ENCODE data around the gene RBP5. TPM values are rescaled to one million over a fixed set of nuclear protein-coding genes. Genes with fewer than 3 reads are reported as not detected.

Gene RBP5
- total and polyA plus RNA-seq, 4 donors: 12.9 to 108 (median 63.6) TPM

- WGBS: 6% methylated on average over 23 of the region's 23 CpGs
- H3K27me3 ChIP-seq (ENCODE audit: control insufficient read depth in 4 of 4, insufficient read depth in 4 of 4, low read length in 3 of 4): no peaks in the 10 kb centered on the region
- peak; percentile 93 for DNase-seq (ENCODE audit: low spot score)
- H3K27ac ChIP-seq (ENCODE audit: low read depth in 1 of 2, low read length in 2 of 2): peak within 1 kb of the TSS; percentile 84 to 94
- peak within 1 kb of the TSS; percentile 76 to 84 for H3K9ac ChIP-seq (ENCODE audit: low read depth in 1 of 2, low read length in 2 of 2)
- no peaks in the 10 kb centered on the region for H3K9me3 ChIP-seq (ENCODE audit: control insufficient read depth in 4 of 4, low read length in 3 of 4)
- H3K4me1 ChIP-seq (ENCODE audit: control insufficient read depth in 4 of 4, insufficient read depth in 4 of 4, low read length in 3 of 4): peaks cover 7 to 60% (median 40%) of the 10 kb centered on the region in 4 donors
- TF ChIP-seq, protein P1, sequence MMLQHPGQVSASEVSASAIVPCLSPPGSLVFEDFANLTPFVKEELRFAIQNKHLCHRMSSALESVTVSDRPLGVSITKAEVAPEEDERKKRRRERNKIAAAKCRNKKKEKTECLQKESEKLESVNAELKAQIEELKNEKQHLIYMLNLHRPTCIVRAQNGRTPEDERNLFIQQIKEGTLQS (IDR thresholded peaks at IDR 0.05): peak; percentile 64
- TF ChIP-seq YY1 (IDR thresholded peaks at IDR 0.05) (peak; percentile 63), FOXA1 (IDR thresholded peaks at IDR 0.05) (peak; percentile 53), MAX (IDR thresholded peaks at IDR 0.05) (peak; percentile 91), RXRA (IDR thresholded peaks at IDR 0.05) (peak; percentile 92 to 96), TAF1 (conservative IDR thresholded peaks at IDR 0.05) (peak; percentile 74), SP1 (IDR thresholded peaks at IDR 0.05) (peak; percentile 94), JUND (IDR thresholded peaks at IDR 0.05) (peak; percentile 33 to 63), NR2F2 (IDR thresholded peaks at IDR 0.05) (peak; percentile 99), FOXA2 (IDR thresholded peaks at IDR 0.05) (peak; percentile 7), EGR1 (IDR thresholded peaks at IDR 0.05; ENCODE audit: low read depth in 2 of 2) (peak; percentile 77 to 78), CTCF (IDR thresholded peaks at IDR 0.05; ENCODE audit: low read depth, low read length, missing input control) (peak; percentile 100), GABPA (IDR thresholded peaks at IDR 0.05 in 1 of 2, conservative IDR thresholded peaks at IDR 0.05 in 1 of 2) (peak; percentile 37 to 57), RAD21 (IDR thresholded peaks at IDR 0.05) (peak; percentile 89 to 93), HNF4A (conservative IDR thresholded peaks at IDR 0.05) (peak; percentile 82 to 85), HNF4G (IDR thresholded peaks at IDR 0.05) (peak; percentile 60)
- TF ChIP-seq, protein P2, sequence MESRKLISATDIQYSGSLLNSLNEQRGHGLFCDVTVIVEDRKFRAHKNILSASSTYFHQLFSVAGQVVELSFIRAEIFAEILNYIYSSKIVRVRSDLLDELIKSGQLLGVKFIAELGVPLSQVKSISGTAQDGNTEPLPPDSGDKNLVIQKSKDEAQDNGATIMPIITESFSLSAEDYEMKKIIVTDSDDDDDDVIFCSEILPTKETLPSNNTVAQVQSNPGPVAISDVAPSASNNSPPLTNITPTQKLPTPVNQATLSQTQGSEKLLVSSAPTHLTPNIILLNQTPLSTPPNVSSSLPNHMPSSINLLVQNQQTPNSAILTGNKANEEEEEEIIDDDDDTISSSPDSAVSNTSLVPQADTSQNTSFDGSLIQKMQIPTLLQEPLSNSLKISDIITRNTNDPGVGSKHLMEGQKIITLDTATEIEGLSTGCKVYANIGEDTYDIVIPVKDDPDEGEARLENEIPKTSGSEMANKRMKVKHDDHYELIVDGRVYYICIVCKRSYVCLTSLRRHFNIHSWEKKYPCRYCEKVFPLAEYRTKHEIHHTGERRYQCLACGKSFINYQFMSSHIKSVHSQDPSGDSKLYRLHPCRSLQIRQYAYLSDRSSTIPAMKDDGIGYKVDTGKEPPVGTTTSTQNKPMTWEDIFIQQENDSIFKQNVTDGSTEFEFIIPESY (IDR thresholded peaks at IDR 0.05): no peak
- TF ChIP-seq, protein P3, sequence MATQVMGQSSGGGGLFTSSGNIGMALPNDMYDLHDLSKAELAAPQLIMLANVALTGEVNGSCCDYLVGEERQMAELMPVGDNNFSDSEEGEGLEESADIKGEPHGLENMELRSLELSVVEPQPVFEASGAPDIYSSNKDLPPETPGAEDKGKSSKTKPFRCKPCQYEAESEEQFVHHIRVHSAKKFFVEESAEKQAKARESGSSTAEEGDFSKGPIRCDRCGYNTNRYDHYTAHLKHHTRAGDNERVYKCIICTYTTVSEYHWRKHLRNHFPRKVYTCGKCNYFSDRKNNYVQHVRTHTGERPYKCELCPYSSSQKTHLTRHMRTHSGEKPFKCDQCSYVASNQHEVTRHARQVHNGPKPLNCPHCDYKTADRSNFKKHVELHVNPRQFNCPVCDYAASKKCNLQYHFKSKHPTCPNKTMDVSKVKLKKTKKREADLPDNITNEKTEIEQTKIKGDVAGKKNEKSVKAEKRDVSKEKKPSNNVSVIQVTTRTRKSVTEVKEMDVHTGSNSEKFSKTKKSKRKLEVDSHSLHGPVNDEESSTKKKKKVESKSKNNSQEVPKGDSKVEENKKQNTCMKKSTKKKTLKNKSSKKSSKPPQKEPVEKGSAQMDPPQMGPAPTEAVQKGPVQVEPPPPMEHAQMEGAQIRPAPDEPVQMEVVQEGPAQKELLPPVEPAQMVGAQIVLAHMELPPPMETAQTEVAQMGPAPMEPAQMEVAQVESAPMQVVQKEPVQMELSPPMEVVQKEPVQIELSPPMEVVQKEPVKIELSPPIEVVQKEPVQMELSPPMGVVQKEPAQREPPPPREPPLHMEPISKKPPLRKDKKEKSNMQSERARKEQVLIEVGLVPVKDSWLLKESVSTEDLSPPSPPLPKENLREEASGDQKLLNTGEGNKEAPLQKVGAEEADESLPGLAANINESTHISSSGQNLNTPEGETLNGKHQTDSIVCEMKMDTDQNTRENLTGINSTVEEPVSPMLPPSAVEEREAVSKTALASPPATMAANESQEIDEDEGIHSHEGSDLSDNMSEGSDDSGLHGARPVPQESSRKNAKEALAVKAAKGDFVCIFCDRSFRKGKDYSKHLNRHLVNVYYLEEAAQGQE (IDR thresholded peaks at IDR 0.05): peak; percentile 75
- H3K36me3 ChIP-seq (ENCODE audit: control insufficient read depth in 4 of 4, insufficient read depth in 3 of 4, low read depth in 1 of 4, low read length in 3 of 4): peaks cover 2 to 9% (median 2%) of the 10 kb centered on the region in 4 donors
- H3K4me3 ChIP-seq (ENCODE audit: low read depth in 1 of 3, low read length in 3 of 3): peak within 1 kb of the TSS; percentile 75 to 90 (median 85)
Observed at GRCh38 chr12:7108796-7109571, 19.7 kb downstream of the RBP5 start, which contains the start of gene C1RL. C1RL (minus strand) TSS chr12:7109214; CDS start chr12:7109180, 34 bp downstream.

All from liver (tissue), 9 donors.